Hepatocyte (in vitro differentiated cells): ENCODE measurements around the gene PHACTR1.

Source experiments
- EZH2 ChIP-seq: fragments of 200-600 bp; sonication (generic); IDR thresholded peaks from 2 replicates; pipeline ENCODE4 v1.6.1; 2016; ENCODE audit warnings: antibody characterized with exemption, mild to moderate bottlenecking, borderline replicate concordance
- EZH2phosphoT487 ChIP-seq: fragments of 200-600 bp; sonication (generic); IDR thresholded peaks from one replicate; pipeline ENCODE4 v1.6.1; 2018; ENCODE audit warnings: antibody characterized with exemption, mild to moderate bottlenecking, low read depth, moderate library complexity; ENCODE audit not compliant: unreplicated experiment, severe bottlenecking
- TF ChIP-seq, protein P1 (sequence below): fragments of 200-600 bp; sonication (generic); IDR thresholded peaks from 2 replicates; pipeline ENCODE4 v1.5.1; 2016; ENCODE audit warnings: antibody characterized with exemption, mild to moderate bottlenecking; ENCODE audit not compliant: poor library complexity

DNA sequence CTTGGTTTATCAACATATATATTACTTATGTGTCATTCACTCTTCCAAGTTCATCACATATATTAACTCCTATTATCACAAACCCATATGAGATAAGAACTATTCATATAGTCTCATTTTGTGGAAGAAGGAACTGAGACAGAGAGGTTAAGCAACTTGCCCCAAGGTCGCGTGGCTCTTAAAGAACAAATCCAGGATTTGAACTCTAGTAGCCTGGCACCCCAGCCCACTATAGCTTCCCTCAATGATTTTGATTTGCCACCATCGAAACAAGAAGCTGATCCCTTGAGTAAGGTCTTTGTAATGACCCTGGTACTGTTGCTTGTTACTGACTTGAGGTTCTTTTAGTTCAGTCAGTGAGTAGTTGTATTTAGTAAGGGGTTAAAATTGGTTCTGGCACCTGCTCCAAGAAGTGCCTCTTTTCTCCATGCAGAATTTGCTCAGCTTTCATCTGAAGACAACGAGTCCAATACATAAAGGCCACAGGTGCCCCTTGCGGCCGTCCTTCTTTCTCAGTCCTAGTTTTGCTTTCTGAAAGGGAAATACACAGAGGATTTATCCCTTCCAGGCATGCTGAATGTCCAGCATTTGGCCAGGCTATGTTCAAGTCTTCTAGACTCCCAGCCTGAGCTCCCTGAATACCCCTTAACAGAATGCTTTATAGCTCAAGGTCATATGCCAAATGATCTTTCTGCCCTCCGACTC, 358.7 kb downstream of the PHACTR1 start:
- TF ChIP-seq, protein P1, sequence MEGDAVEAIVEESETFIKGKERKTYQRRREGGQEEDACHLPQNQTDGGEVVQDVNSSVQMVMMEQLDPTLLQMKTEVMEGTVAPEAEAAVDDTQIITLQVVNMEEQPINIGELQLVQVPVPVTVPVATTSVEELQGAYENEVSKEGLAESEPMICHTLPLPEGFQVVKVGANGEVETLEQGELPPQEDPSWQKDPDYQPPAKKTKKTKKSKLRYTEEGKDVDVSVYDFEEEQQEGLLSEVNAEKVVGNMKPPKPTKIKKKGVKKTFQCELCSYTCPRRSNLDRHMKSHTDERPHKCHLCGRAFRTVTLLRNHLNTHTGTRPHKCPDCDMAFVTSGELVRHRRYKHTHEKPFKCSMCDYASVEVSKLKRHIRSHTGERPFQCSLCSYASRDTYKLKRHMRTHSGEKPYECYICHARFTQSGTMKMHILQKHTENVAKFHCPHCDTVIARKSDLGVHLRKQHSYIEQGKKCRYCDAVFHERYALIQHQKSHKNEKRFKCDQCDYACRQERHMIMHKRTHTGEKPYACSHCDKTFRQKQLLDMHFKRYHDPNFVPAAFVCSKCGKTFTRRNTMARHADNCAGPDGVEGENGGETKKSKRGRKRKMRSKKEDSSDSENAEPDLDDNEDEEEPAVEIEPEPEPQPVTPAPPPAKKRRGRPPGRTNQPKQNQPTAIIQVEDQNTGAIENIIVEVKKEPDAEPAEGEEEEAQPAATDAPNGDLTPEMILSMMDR = no peak
- TF ChIP-seq EZH2phosphoT487 (no peak), EZH2 (no peak)
